Measurements from ENCODE around the gene SLAMF8. TPM values are rescaled to one million over a fixed set of nuclear protein-coding genes. Genes with fewer than 3 reads are reported as not detected.

SLAMF8 gene
- total RNA-seq (2022; extraction: Qiagen RNA extraction) = 0.08 to 0.20 TPM (median 0.15 TPM) in 5 replicates

GRCh38 chr1:159826441-159827101 lies at the start of gene SLAMF8:
TSS of gene SLAMF8 (plus strand) at chr1:159826873. CDS start at chr1:159826899, 26 bp downstream.

GRCh38 chr1:159780583-159781582 lies 45.8 kb upstream of the SLAMF8 start, which contains the start of gene DUSP23:
TSS of gene DUSP23 (plus strand) at chr1:159780962. CDS start at chr1:159781101, 139 bp downstream.

GRCh38 chr1:159802111-159802510 lies 24.6 kb upstream of the SLAMF8 start, which contains the start of gene FCRL6:
TSS of gene FCRL6 (plus strand) at chr1:159802360. CDS start at chr1:159802425, 65 bp downstream.

GRCh38 chr1:159862557-159862956 lies 35.9 kb downstream of the SLAMF8 start, which contains the start of gene VSIG8:
TSS of gene VSIG8 (minus strand) at chr1:159862657. CDS start at chr1:159862521, 136 bp downstream.

Other genes with a start within 250 kb of the SLAMF8 start
- not detected in 5 replicates for gene APCS, start 239.0 kb upstream of the SLAMF8 start, total RNA-seq (2022; extraction: Qiagen RNA extraction)
- not detected in 5 replicates for gene CRP, start 112.3 kb upstream of the SLAMF8 start, total RNA-seq (2022; extraction: Qiagen RNA extraction)
- gene DUSP23, start 45.9 kb upstream of the SLAMF8 start, total RNA-seq (2022; extraction: Qiagen RNA extraction) = 43.4 to 79.4 TPM (median 74.8 TPM) in 5 replicates
- not detected in 5 replicates for gene FCRL6, start 24.5 kb upstream of the SLAMF8 start, total RNA-seq (2022; extraction: Qiagen RNA extraction)
- 0.08 to 0.15 TPM in 2 of 5 replicates, not detected in the others for gene VSIG8, start 35.8 kb downstream of the SLAMF8 start, total RNA-seq (2022; extraction: Qiagen RNA extraction)
- gene CFAP45, start 73.3 kb downstream of the SLAMF8 start, total RNA-seq (2022; extraction: Qiagen RNA extraction) = 0.41 to 0.83 TPM (median 0.59 TPM) in 5 replicates
- gene TAGLN2, start 98.6 kb downstream of the SLAMF8 start, total RNA-seq (2022; extraction: Qiagen RNA extraction) = 973 to 1,035 TPM (median 1,022 TPM) in 5 replicates
- gene IGSF9, start 118.7 kb downstream of the SLAMF8 start, total RNA-seq (2022; extraction: Qiagen RNA extraction) = 0.11 to 0.25 TPM (median 0.14 TPM) in 5 replicates
- 0.22 to 0.68 TPM (median 0.56 TPM) in 5 replicates for gene SLAMF9, start 127.4 kb downstream of the SLAMF8 start, total RNA-seq (2022; extraction: Qiagen RNA extraction)
- gene PIGM, start 205.1 kb downstream of the SLAMF8 start, total RNA-seq (2022; extraction: Qiagen RNA extraction) = 3.7 to 5.7 TPM (median 4.3 TPM) in 5 replicates
- not detected in 5 replicates for gene KCNJ10, start 243.3 kb downstream of the SLAMF8 start, total RNA-seq (2022; extraction: Qiagen RNA extraction)